AG20443 (cell line): ENCODE measurements around the gene SFMBT2.

ENCODE experiments used
- DNase-seq: peaks from one replicate; pipeline ENCODE4 v3.0.0; 2012; ENCODE audit warnings: low spot score, mixed read lengths

SFMBT2 gene

DNA sequence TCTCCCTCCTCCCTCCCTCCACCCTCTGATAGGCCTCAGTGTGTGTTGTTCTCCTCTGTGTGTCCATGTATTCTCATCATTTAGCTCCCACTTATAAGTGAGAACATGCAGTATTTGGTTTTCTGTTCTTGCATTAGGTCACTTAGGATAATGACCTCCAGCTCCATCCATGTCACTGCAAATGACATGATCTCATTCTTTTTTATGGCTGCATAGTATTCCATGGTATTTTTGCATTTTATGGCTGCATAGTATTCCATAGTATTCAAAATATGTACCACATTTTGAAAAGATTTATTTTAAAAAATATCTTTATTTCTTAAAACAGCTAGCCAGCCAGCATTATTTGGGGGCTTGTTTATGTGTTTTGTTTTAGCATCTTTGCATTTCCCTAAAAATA, 275.6 kb downstream of the SFMBT2 start:
- no peak for DNase-seq

GRCh38 chr10:7134448-7134847, 276.4 kb downstream of the SFMBT2 start:
- DNase-seq = no peak

- no peak for DNase-seq
Observed at GRCh38 chr10:7133958-7134357, 276.9 kb downstream of the SFMBT2 start.

GRCh38 chr10:7133278-7133677, 277.6 kb downstream of the SFMBT2 start:
- DNase-seq = no peak

- DNase-seq = no peak
Observed at GRCh38 chr10:7130191-7130911, 280.5 kb downstream of the SFMBT2 start.

DNA sequence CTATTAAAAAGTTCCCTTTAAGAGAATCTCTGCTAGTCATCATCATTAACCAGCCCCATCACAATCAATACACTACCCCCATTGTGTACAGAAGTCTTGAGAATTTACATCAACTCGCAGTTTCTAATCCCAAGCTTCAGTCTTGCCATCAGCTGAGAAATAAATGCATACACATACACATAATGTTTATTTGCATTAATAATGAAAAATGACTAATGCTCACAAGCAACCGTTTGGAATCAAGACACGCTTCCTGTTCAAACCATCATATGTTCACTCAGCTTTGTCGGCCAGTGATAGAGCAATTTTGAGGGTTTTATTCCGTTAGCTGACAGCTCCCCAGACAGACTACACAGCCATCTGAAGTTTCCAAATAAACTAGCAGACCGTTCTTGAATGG, 287.1 kb downstream of the SFMBT2 start:
- no peak for DNase-seq

DNA sequence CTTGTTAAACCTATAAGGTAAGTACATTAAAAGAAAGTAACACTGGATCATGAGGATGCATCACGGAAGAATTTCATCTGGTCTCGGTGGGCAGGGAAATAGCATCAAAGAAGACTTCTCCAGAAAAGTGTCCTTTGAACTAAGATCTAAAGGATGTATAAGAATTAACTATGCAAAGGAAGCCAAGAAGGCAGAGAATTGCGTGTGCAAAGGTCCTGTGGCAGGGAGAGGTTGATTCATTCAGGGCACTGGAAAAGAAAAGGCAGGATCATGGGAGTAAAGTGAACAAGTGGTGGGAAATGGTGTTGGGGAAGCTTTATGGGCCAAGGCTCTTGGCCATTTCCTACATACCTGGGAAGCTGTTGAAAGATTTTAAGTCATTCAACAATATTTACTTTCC, 288.3 kb downstream of the SFMBT2 start:
- no peak for DNase-seq

DNA sequence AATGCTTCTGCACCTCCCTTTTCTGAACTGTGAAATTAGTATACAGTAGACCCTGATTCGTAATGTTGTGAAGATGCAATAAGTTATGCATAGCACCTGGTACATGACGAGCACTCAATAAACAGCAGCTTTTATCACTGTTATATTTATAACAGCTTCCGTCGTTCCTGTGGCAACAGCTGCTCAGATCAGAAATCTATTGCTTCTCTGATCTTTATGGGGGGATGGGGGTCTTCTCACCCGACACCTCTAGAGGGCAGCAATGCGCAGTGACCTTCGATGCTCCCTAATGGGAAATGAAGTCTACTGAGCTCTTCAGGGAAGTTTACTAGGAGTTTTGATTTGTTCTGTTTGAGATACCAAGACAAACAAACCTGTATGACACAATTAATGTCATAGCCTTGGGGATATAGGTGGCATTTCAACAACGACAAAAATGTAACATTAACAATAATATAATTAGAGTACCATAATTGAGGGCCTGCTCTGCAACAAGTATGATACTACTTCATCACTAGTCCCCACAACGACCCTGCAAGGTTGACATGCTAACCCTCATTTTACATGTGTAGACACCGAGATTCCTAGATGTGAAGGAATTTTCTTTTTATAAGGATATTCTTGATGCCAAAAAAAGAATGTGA, 289.6 kb downstream of the SFMBT2 start:
- DNase-seq = peak; percentile 37

GRCh38 chr10:7119325-7120015, 291.4 kb downstream of the SFMBT2 start:
- DNase-seq = no peak

DNA sequence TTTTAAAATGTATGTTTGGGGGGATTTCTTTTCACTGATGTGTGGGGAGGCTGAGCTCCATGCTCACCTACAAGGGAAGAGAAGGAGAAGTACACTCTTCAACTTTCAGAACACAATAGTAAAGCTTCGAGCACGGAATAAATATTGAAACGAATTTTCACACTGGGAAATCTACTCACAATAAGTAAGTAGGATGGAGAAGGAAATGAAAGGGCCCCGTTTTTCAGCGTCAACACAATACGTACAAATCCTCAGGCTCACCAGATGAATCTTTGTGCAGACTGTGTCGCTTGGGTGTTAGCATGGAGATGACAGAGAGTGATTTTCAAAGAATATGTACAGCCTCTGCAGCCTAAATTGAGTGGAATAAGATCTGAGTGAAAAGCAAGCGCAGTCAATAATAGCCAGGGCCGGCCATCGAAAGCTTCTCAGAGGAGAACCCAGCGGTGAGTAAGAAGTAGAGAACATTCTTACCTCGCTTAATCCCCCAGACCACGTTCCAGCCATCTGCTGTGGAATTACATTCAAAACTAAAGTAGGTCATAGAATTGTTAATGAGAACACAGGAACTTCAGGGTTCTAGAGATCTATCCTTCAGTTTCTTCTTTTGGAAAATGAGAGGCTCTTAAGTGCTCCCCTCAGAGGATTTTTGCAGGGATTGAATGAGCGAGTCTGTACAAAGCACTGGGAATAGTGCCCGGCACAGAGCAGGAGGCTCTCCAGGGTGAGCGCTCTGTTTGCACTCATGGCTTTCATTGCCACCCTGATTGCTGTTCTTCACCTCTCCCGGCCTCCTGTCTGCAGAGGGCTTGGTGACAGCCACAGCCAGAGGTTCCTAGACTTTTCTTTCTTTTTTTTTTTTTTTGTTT, 292.8 kb downstream of the SFMBT2 start:
- DNase-seq = no peak

- DNase-seq = no peak
Observed at GRCh38 chr10:7117177-7117799, 293.5 kb downstream of the SFMBT2 start.

GRCh38 chr10:7111561-7111960, 299.3 kb downstream of the SFMBT2 start:
- DNase-seq = no peak

- no peak for DNase-seq
Observed at GRCh38 chr10:7111089-7111488, 299.7 kb downstream of the SFMBT2 start.
